GM12878 (cell line): ENCODE measurements around the gene PCNX4. TPM values are rescaled to one million over a fixed set of nuclear protein-coding genes. Genes with fewer than 3 reads are reported as not detected.

Source experiments
- ATF2 ChIP-seq: IDR thresholded peaks from 2 replicates; pipeline ENCODE4 v1.6.1; 2012; ENCODE audit warnings: low read length, inconsistent platforms
- CUX1 ChIP-seq: IDR thresholded peaks from 2 replicates; pipeline ENCODE4 v1.6.1; 2012; ENCODE audit warnings: improper control_type of control experiment, low read depth, low read length; ENCODE audit not compliant: insufficient replicate concordance
- EED ChIP-seq: sonication (generic); IDR thresholded peaks from 2 replicates; pipeline ENCODE4 v1.6.1; 2016; ENCODE audit warnings: antibody characterized with exemption, low read depth
- FOXM1 ChIP-seq: IDR thresholded peaks from 2 replicates; pipeline ENCODE4 v1.6.1; 2012; ENCODE audit warnings: low read depth, mild to moderate bottlenecking, inconsistent platforms, low read length, moderate library complexity
- GABPA ChIP-seq: IDR thresholded peaks from 2 replicates; pipeline ENCODE4 v1.6.1; 2014; ENCODE audit warnings: antibody characterized with exemption, low read depth, mild to moderate bottlenecking, inconsistent platforms
- HSF1 ChIP-seq: fragments of 150-350 bp; IDR thresholded peaks from 2 replicates; pipeline ENCODE4 v1.6.1; 2014; ENCODE audit warnings: mild to moderate bottlenecking, low read depth, low read length
- IRF4 ChIP-seq: IDR thresholded peaks from 2 replicates; pipeline ENCODE4 v1.6.1; 2011; ENCODE audit warnings: low read depth, low read length
- NFIC ChIP-seq: IDR thresholded peaks from 2 replicates; pipeline ENCODE4 v1.6.1; 2012; ENCODE audit warnings: low read depth, mild to moderate bottlenecking, inconsistent platforms, low read length, moderate library complexity
- NFYB ChIP-seq: IDR thresholded peaks from 2 replicates; pipeline ENCODE4 v1.6.1; 2011; ENCODE audit warnings: low read depth, mild to moderate bottlenecking, low read length, improper control_type of control experiment, moderate library complexity; ENCODE audit not compliant: insufficient read depth
- NRF1 ChIP-seq: conservative IDR thresholded peaks from 2 replicates; pipeline ENCODE4 v1.6.1; 2011; ENCODE audit warnings: mild to moderate bottlenecking, low read depth, low read length, improper control_type of control experiment
- RB1 ChIP-seq: fragments of 450-650 bp; formaldehyde crosslinking; IDR thresholded peaks from 2 replicates; pipeline ENCODE4 v1.6.1; 2017; ENCODE audit warnings: mild to moderate bottlenecking, borderline replicate concordance
- RUNX3 ChIP-seq: IDR thresholded peaks from 2 replicates; pipeline ENCODE4 v1.6.1; 2012; ENCODE audit warnings: low read length, inconsistent platforms
- TCF7 ChIP-seq: IDR thresholded peaks from 2 replicates; pipeline ENCODE4 v1.6.1; 2014; ENCODE audit warnings: antibody characterized with exemption, borderline replicate concordance
- ZNF384 ChIP-seq: IDR thresholded peaks from 2 replicates; pipeline ENCODE4 v1.6.1; 2012; ENCODE audit warnings: low read depth, mild to moderate bottlenecking, low read length, improper control_type of control experiment, borderline replicate concordance
- ZNF592 ChIP-seq: fragments of 450-650 bp; IDR thresholded peaks from 2 replicates; pipeline ENCODE4 v1.6.1; 2017; ENCODE audit warnings: mild to moderate bottlenecking, moderate library complexity
- polyA plus RNA-seq, 11 experiments: library from polyadenylated mRNA; depleted of rRNA in 4 of 11; unstranded in 6 of 11; stranded (reverse) in 5 of 11; fragments of >200 nt; fragmentation: Nextera tagmentation in 4 of 11; fragmentation: Illumina TruSeq in 1 of 11; extraction: Ambion mirVana in 4 of 11; extraction: Trizol in 1 of 11; gene quantifications; 1 replicate in 1 of 11; 2 replicates in 10 of 11; pipeline versions ENCODE4 v1.2.1 to v1.2.3, GENCODE V29; 2011 to 2016; ENCODE audit warnings: inconsistent platforms in 2 of 11, missing spikeins in 2 of 11, low read depth in 1 of 11
- total RNA-seq, 4 experiments: library from RNA; depleted of rRNA in 3 of 4; stranded (reverse); fragments of >200 nt in 3 of 4; fragmentation: Illumina TruSeq in 1 of 4; extraction: Trizol in 1 of 4; gene quantifications; 2 replicates each; pipeline versions ENCODE4 v1.2.1 to v1.2.3, GENCODE V29; 2013 to 2021

Gene PCNX4
- total and polyA plus RNA-seq, 10 of the 15 experiments (the other 5 are each of a cell fraction or from before 2014, with no cell fraction given): 13.8 to 56.6 (median 39.4) TPM

- TF ChIP-seq CUX1 (no peak), ZNF384 (no peak), RUNX3 (peak; percentile 18; the same call in 1 of the 2 replicates), TCF7 (peak; percentile 66), IRF4 (no peak), ATF2 (peak; percentile 59), NFIC (0 out of 2 replicates have a peak, but pooled peaks have one; percentile 31), RB1 (no peak), FOXM1 (peak; percentile 58; the same call in 1 of the 2 replicates), NFYB (peak; percentile 37; the same call in 1 of the 2 replicates), EED (no peak), GABPA (peak; percentile 71), ZNF592 (peak; percentile 45; the same call in 1 of the 2 replicates), HSF1 (no peak), NRF1 (no peak)
Observed at GRCh38 chr14:60206249-60206670, 114.5 kb downstream of the PCNX4 start (continued).
